ENCODE results near the gene SPATA16. TPM values are rescaled to one million over a fixed set of nuclear protein-coding genes. Genes with fewer than 3 reads are reported as not detected.
"Not testable (repeated sequence)": the region's sequence is repeated elsewhere in the genome, so short reads cannot be mapped to it uniquely, and the experiment has no call there.

SPATA16 gene
- total RNA-seq, 2 experiments from 2014 or later: not detected

GRCh38 chr3:172866726-172867350, 274.2 kb downstream of the SPATA16 start:
- ATAC-seq (ENCODE audit: low read depth); H3K27ac Mint-ChIP-seq; H3K36me3 Mint-ChIP-seq; POLR2A ChIA-PET; H3K27me3 Mint-ChIP-seq; H3K4me1 Mint-ChIP-seq; H3K9me3 Mint-ChIP-seq; DNase-seq; H3K4me3 Mint-ChIP-seq: not testable (repeated sequence)

- Mint-ChIP-seq H3K36me3 (no peaks in the 10 kb centered on the region), H3K9me3 (peaks cover 2% of the 10 kb centered on the region), H3K27me3 (peaks cover 4% of the 10 kb centered on the region), H3K4me3 (no peak overlapping the region), H3K4me1 (no peaks in the 10 kb centered on the region), H3K27ac (no peak overlapping the region)
- DNase-seq (no peak), ATAC-seq (ENCODE audit: low read depth) (no peak)
- POLR2A ChIA-PET: no interaction called here
Measured at GRCh38 chr3:172859041-172859440, 282.0 kb downstream of the SPATA16 start.

- POLR2A ChIA-PET: interaction anchor here (0.7 kb wide), 1 partner anchor 58 kb away, joined by 3 read pairs; no protein-coding TSS in a partner anchor
- Mint-ChIP-seq H3K4me1 (no peaks in the 10 kb centered on the region), H3K9me3 (no peaks in the 10 kb centered on the region), H3K27ac (no peak overlapping the region), H3K4me3 (no peak overlapping the region), H3K36me3 (no peaks in the 10 kb centered on the region), H3K27me3 (peaks cover 2% of the 10 kb centered on the region)
- DNase-seq: no peak
- ATAC-seq (ENCODE audit: low read depth): no peak
Measured at GRCh38 chr3:172856795-172857742, 284.0 kb downstream of the SPATA16 start.

GRCh38 chr3:172855037-172855436, 286.0 kb downstream of the SPATA16 start:
- ATAC-seq (ENCODE audit: low read depth): no peak
- Mint-ChIP-seq H3K9me3 (no peaks in the 10 kb centered on the region), H3K4me3 (no peak overlapping the region), H3K36me3 (no peaks in the 10 kb centered on the region), H3K27me3 (peaks cover 2% of the 10 kb centered on the region), H3K27ac (no peak overlapping the region), H3K4me1 (no peaks in the 10 kb centered on the region)
- DNase-seq: no peak
- POLR2A ChIA-PET: no interaction called here

GRCh38 chr3:172853921-172854666, 286.9 kb downstream of the SPATA16 start:
- no peak overlapping the region for H3K4me3 Mint-ChIP-seq
- peaks cover 2% of the 10 kb centered on the region for H3K27me3 Mint-ChIP-seq
- POLR2A ChIA-PET: no interaction called here
- H3K36me3 Mint-ChIP-seq: no peaks in the 10 kb centered on the region
- H3K27ac Mint-ChIP-seq: no peak overlapping the region
- DNase-seq (no peak), ATAC-seq (ENCODE audit: low read depth) (no peak)
- H3K9me3 Mint-ChIP-seq: no peaks in the 10 kb centered on the region
- H3K4me1 Mint-ChIP-seq: no peaks in the 10 kb centered on the region

- Mint-ChIP-seq H3K27ac (no peak overlapping the region), H3K4me1 (no peaks in the 10 kb centered on the region), H3K9me3 (no peaks in the 10 kb centered on the region), H3K36me3 (no peaks in the 10 kb centered on the region), H3K27me3 (peaks cover 2% of the 10 kb centered on the region), H3K4me3 (no peak overlapping the region)
- POLR2A ChIA-PET: no interaction called here
- ATAC-seq (ENCODE audit: low read depth): no peak
- no peak for DNase-seq
Measured at GRCh38 chr3:172853005-172853404, 288.0 kb downstream of the SPATA16 start.

- H3K27me3 Mint-ChIP-seq: peaks cover 3% of the 10 kb centered on the region
- POLR2A ChIA-PET: no interaction called here
- no peaks in the 10 kb centered on the region for H3K36me3 Mint-ChIP-seq
- DNase-seq (no peak), ATAC-seq (ENCODE audit: low read depth) (no peak)
- no peak overlapping the region for H3K4me3 Mint-ChIP-seq
- no peaks in the 10 kb centered on the region for H3K4me1 Mint-ChIP-seq
- no peak overlapping the region for H3K27ac Mint-ChIP-seq
- no peaks in the 10 kb centered on the region for H3K9me3 Mint-ChIP-seq
Measured at GRCh38 chr3:172848910-172849309, 292.1 kb downstream of the SPATA16 start.

- Mint-ChIP-seq H3K27me3 (peaks cover 3% of the 10 kb centered on the region), H3K27ac (no peak overlapping the region), H3K9me3 (no peaks in the 10 kb centered on the region), H3K36me3 (no peaks in the 10 kb centered on the region), H3K4me1 (no peaks in the 10 kb centered on the region), H3K4me3 (no peak overlapping the region)
- DNase-seq: no peak
- POLR2A ChIA-PET: no interaction called here
- ATAC-seq (ENCODE audit: low read depth): no peak
Measured at GRCh38 chr3:172847292-172847691, 293.7 kb downstream of the SPATA16 start.

- Mint-ChIP-seq H3K36me3 (no peaks in the 10 kb centered on the region), H3K27ac (no peak overlapping the region), H3K9me3 (no peaks in the 10 kb centered on the region), H3K27me3 (peaks cover 3% of the 10 kb centered on the region), H3K4me1 (no peaks in the 10 kb centered on the region), H3K4me3 (no peak overlapping the region)
- no peak for ATAC-seq (ENCODE audit: low read depth)
- DNase-seq: no peak
- POLR2A ChIA-PET: no interaction called here
Measured at GRCh38 chr3:172846706-172847105, 294.3 kb downstream of the SPATA16 start.

GRCh38 chr3:172846103-172846561, 294.9 kb downstream of the SPATA16 start:
- H3K27ac Mint-ChIP-seq: no peak overlapping the region
- H3K27me3 Mint-ChIP-seq: peaks cover 3% of the 10 kb centered on the region
- ATAC-seq (ENCODE audit: low read depth): no peak
- POLR2A ChIA-PET: no interaction called here
- H3K36me3 Mint-ChIP-seq: no peaks in the 10 kb centered on the region
- H3K9me3 Mint-ChIP-seq: no peaks in the 10 kb centered on the region
- no peak overlapping the region for H3K4me3 Mint-ChIP-seq
- H3K4me1 Mint-ChIP-seq: no peaks in the 10 kb centered on the region
- no peak for DNase-seq

GRCh38 chr3:172844428-172844827, 296.6 kb downstream of the SPATA16 start:
- POLR2A ChIA-PET: no interaction called here
- no peak overlapping the region for H3K4me3 Mint-ChIP-seq
- peaks cover 3% of the 10 kb centered on the region for H3K27me3 Mint-ChIP-seq
- no peak overlapping the region for H3K27ac Mint-ChIP-seq
- no peak for DNase-seq
- H3K9me3 Mint-ChIP-seq: no peaks in the 10 kb centered on the region
- no peaks in the 10 kb centered on the region for H3K36me3 Mint-ChIP-seq
- no peak for ATAC-seq (ENCODE audit: low read depth)
- H3K4me1 Mint-ChIP-seq: no peaks in the 10 kb centered on the region

GRCh38 chr3:172840913-172841312, 300.1 kb downstream of the SPATA16 start:
- no peaks in the 10 kb centered on the region for H3K9me3 Mint-ChIP-seq
- DNase-seq (no peak), ATAC-seq (ENCODE audit: low read depth) (no peak)
- H3K4me3 Mint-ChIP-seq: no peak overlapping the region
- H3K4me1 Mint-ChIP-seq: no peaks in the 10 kb centered on the region
- no peak overlapping the region for H3K27ac Mint-ChIP-seq
- no peaks in the 10 kb centered on the region for H3K27me3 Mint-ChIP-seq
- no peaks in the 10 kb centered on the region for H3K36me3 Mint-ChIP-seq
- POLR2A ChIA-PET: no interaction called here

- DNase-seq (no peak), ATAC-seq (ENCODE audit: low read depth) (no peak)
- no peaks in the 10 kb centered on the region for H3K9me3 Mint-ChIP-seq
- POLR2A ChIA-PET: no interaction called here
- no peak overlapping the region for H3K27ac Mint-ChIP-seq
- H3K27me3 Mint-ChIP-seq: no peaks in the 10 kb centered on the region
- H3K4me1 Mint-ChIP-seq: no peaks in the 10 kb centered on the region
- no peak overlapping the region for H3K4me3 Mint-ChIP-seq
- no peaks in the 10 kb centered on the region for H3K36me3 Mint-ChIP-seq
Measured at GRCh38 chr3:172840463-172840862, 300.6 kb downstream of the SPATA16 start.

All from activated naive CD8-positive, alpha-beta T cell treated with anti-CD3 and anti-CD28 coated beads, Interleukin-2, amount 10 ng/mL, durations not matched to agents 7 days and 5 days (primary cell).